ENCODE measurements around the gene WBP11. TPM values are rescaled to one million over a fixed set of nuclear protein-coding genes. Genes with fewer than 3 reads are reported as not detected.

The WBP11 gene
- total and polyA plus RNA-seq, 9 of the 15 experiments (the other 6 are each of a cell fraction or from before 2014, with no cell fraction given), result 7.7 to 60.8 (median 24.6) TPM

GRCh38 chr12:14803011-14803829 is at the start of gene WBP11, which contains the start of gene C12orf60 (continued):
- TF ChIP-seq, protein P1, sequence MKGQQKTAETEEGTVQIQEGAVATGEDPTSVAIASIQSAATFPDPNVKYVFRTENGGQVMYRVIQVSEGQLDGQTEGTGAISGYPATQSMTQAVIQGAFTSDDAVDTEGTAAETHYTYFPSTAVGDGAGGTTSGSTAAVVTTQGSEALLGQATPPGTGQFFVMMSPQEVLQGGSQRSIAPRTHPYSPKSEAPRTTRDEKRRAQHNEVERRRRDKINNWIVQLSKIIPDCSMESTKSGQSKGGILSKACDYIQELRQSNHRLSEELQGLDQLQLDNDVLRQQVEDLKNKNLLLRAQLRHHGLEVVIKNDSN (CRISPR knock-in tag; IDR thresholded peaks at IDR 0.05), result no peak
- TF ChIP-seq, protein P2, sequence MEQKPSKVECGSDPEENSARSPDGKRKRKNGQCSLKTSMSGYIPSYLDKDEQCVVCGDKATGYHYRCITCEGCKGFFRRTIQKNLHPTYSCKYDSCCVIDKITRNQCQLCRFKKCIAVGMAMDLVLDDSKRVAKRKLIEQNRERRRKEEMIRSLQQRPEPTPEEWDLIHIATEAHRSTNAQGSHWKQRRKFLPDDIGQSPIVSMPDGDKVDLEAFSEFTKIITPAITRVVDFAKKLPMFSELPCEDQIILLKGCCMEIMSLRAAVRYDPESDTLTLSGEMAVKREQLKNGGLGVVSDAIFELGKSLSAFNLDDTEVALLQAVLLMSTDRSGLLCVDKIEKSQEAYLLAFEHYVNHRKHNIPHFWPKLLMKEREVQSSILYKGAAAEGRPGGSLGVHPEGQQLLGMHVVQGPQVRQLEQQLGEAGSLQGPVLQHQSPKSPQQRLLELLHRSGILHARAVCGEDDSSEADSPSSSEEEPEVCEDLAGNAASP (IDR thresholded peaks at IDR 0.05), result no peak
- TF ChIP-seq HDAC8 (tag; IDR thresholded peaks at IDR 0.05), result no peak
- TF ChIP-seq KAT8 (IDR thresholded peaks at IDR 0.05; ENCODE audit: low read depth), result no peak
- no peak for TF ChIP-seq CHCHD3 (CRISPR knock-in tag; IDR thresholded peaks at IDR 0.05)
- no peak for TF ChIP-seq TRIM28 (IDR thresholded peaks at IDR 0.05)
- TF ChIP-seq ZNF263 (CRISPR knock-in tag; IDR thresholded peaks at IDR 0.05; ENCODE audit: borderline replicate concordance), result no peak
- TF ChIP-seq NRF1 (conservative IDR thresholded peaks at IDR 0.05 in 1 of 2, IDR thresholded peaks at IDR 0.05 in 1 of 2), result peak in 1 of 2 experiments; percentile 45; a peak in 2 of 4 replicates
- no peak for TF ChIP-seq ZNF449 (CRISPR knock-in tag; IDR thresholded peaks at IDR 0.05)
- TF ChIP-seq, protein P3, sequence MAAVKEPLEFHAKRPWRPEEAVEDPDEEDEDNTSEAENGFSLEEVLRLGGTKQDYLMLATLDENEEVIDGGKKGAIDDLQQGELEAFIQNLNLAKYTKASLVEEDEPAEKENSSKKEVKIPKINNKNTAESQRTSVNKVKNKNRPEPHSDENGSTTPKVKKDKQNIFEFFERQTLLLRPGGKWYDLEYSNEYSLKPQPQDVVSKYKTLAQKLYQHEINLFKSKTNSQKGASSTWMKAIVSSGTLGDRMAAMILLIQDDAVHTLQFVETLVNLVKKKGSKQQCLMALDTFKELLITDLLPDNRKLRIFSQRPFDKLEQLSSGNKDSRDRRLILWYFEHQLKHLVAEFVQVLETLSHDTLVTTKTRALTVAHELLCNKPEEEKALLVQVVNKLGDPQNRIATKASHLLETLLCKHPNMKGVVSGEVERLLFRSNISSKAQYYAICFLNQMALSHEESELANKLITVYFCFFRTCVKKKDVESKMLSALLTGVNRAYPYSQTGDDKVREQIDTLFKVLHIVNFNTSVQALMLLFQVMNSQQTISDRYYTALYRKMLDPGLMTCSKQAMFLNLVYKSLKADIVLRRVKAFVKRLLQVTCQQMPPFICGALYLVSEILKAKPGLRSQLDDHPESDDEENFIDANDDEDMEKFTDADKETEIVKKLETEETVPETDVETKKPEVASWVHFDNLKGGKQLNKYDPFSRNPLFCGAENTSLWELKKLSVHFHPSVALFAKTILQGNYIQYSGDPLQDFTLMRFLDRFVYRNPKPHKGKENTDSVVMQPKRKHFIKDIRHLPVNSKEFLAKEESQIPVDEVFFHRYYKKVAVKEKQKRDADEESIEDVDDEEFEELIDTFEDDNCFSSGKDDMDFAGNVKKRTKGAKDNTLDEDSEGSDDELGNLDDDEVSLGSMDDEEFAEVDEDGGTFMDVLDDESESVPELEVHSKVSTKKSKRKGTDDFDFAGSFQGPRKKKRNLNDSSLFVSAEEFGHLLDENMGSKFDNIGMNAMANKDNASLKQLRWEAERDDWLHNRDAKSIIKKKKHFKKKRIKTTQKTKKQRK (IDR thresholded peaks at IDR 0.05; ENCODE audit: borderline replicate concordance, low read depth, low read length), result peak; percentile 67; the same call in 1 of the 2 replicates
- no peak for TF ChIP-seq ZNF79 (CRISPR knock-in tag; IDR thresholded peaks at IDR 0.05; ENCODE audit: low read depth)
- TF ChIP-seq, protein P4, sequence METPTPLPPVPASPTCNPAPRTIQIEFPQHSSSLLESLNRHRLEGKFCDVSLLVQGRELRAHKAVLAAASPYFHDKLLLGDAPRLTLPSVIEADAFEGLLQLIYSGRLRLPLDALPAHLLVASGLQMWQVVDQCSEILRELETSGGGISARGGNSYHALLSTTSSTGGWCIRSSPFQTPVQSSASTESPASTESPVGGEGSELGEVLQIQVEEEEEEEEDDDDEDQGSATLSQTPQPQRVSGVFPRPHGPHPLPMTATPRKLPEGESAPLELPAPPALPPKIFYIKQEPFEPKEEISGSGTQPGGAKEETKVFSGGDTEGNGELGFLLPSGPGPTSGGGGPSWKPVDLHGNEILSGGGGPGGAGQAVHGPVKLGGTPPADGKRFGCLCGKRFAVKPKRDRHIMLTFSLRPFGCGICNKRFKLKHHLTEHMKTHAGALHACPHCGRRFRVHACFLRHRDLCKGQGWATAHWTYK (CRISPR knock-in tag; IDR thresholded peaks at IDR 0.05), result no peak
- TF ChIP-seq ARID3B (CRISPR knock-in tag; IDR thresholded peaks at IDR 0.05; ENCODE audit: borderline replicate concordance), result no peak
- TF ChIP-seq CREM (IDR thresholded peaks at IDR 0.05; ENCODE audit: low read depth), result peak; percentile 94
